Astrocyte of the cerebellum (primary cell): ENCODE data around the gene EPM2A.

Experiments used
- DNase-seq: peaks from one replicate; pipeline ENCODE4 v3.0.0-alpha.2; 2011; ENCODE audit warnings: low read depth
- H3K4me3 ChIP-seq: 2 replicates; pipeline ENCODE4 v1.5.1; 2011; ENCODE audit warnings: mild to moderate bottlenecking, low read depth, low read length, moderate library complexity
- in situ Hi-C: cut with HindIII; loops from 2 replicates; pipeline ENCODE4 v1.10.0; 2017; ENCODE audit warnings: low sequenced_read_pairs
- TF ChIP-seq, protein P1 (sequence below): IDR thresholded peaks from 2 replicates; pipeline ENCODE4 v1.5.1; 2012; ENCODE audit warnings: low read length, low read depth, moderate library complexity, mild to moderate bottlenecking; ENCODE audit errors: missing control alignments

EPM2A gene

DNA sequence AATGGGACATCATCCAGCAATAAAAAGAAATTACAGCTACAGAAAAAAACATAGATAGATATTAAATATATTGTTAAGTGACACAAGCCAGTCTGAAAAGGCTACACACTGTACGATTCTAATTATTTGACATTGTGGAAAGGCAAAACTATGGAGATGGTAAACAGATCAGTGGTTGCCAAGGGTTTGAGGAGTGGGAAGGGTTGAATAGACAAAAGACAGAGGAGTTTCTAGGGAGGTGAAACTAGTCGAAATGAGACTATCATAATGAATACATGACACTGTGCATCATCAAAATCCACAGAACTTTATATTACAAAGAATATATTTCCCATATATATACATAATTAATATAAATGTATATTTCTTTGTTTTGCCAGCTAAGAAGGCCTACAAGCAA lies 9.8 kb downstream of the EPM2A start:
- no peak for DNase-seq
- in situ Hi-C loops, result no loop called here
- TF ChIP-seq, protein P1, sequence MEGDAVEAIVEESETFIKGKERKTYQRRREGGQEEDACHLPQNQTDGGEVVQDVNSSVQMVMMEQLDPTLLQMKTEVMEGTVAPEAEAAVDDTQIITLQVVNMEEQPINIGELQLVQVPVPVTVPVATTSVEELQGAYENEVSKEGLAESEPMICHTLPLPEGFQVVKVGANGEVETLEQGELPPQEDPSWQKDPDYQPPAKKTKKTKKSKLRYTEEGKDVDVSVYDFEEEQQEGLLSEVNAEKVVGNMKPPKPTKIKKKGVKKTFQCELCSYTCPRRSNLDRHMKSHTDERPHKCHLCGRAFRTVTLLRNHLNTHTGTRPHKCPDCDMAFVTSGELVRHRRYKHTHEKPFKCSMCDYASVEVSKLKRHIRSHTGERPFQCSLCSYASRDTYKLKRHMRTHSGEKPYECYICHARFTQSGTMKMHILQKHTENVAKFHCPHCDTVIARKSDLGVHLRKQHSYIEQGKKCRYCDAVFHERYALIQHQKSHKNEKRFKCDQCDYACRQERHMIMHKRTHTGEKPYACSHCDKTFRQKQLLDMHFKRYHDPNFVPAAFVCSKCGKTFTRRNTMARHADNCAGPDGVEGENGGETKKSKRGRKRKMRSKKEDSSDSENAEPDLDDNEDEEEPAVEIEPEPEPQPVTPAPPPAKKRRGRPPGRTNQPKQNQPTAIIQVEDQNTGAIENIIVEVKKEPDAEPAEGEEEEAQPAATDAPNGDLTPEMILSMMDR, result no peak
- no peak overlapping the region for H3K4me3 ChIP-seq

DNA sequence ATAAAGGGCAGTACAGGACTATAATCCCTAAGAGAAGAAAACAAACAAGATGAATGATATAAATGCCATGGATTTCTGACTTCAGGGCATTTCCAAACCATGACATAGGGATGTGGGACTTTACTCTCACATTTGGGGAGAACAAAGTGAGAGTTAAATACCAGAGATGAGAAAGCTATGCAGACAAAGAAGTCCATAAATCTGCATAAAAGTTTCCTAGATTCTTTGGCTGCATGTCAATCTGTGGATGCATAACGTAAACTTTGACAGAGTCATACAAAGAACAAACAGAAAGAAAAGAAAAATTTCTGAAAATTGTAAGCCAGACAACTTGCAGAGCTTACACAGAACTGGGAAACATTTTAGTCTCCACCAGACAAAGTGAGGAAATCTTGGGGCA lies 11.7 kb downstream of the EPM2A start:
- no peak for DNase-seq
- H3K4me3 ChIP-seq, result no peak overlapping the region
- in situ Hi-C loops, result no loop called here
- TF ChIP-seq, protein P1, result no peak

GRCh38 chr6:145722190-145722589 lies 13.1 kb downstream of the EPM2A start:
- TF ChIP-seq, protein P1, result no peak
- in situ Hi-C loops, result no loop called here
- no peak overlapping the region for H3K4me3 ChIP-seq
- DNase-seq, result no peak

DNA sequence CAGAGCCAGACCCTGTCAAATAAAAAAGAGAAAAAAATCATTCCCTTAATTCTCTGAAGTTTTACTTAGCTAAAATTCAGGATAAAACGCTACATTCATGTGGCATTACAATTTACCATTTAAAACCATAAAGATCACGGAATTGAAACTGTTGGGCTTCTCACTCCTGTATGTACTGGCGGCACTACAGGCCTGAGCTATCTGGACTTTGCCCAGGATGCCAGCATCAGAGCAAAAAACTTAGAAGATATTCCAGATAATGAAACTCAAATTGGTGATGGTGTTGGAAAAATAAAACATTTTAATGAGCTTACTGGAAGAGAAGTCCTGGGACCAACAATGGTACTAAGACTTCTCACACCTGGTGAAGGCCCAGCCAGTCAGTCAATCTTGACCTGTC lies 14.2 kb downstream of the EPM2A start:
- TF ChIP-seq, protein P1, result no peak

GRCh38 chr6:145715426-145715825 lies 19.9 kb downstream of the EPM2A start:
- no peak for DNase-seq
- in situ Hi-C loops, result no loop called here
- TF ChIP-seq, protein P1, result no peak
- no peak overlapping the region for H3K4me3 ChIP-seq

More for the DNA sequence above, 14.2 kb downstream of the EPM2A start:
- no peak for DNase-seq
- in situ Hi-C loops, result no loop called here
- no peak overlapping the region for H3K4me3 ChIP-seq

DNA sequence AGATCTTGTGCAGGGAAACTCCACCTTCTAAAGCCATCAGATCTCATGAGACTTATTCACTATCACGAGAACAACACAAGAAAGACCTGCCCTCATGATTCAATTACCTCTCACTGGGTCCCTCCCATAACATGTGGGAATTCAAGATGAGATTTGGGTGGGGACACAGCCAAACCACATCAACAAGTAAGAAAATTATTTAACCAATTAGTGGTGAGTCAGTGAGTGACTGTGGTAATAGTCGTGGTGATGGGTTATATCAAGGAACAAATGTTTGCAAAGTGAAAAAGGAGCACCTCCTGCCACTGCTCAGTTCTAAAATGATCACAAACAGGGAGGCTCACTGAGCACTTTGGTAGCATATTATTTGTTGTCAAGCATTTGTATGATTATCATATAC lies 20.6 kb downstream of the EPM2A start:
- DNase-seq, result no peak
- H3K4me3 ChIP-seq, result no peak overlapping the region
- in situ Hi-C loops, result no loop called here
- TF ChIP-seq, protein P1, result no peak

DNA sequence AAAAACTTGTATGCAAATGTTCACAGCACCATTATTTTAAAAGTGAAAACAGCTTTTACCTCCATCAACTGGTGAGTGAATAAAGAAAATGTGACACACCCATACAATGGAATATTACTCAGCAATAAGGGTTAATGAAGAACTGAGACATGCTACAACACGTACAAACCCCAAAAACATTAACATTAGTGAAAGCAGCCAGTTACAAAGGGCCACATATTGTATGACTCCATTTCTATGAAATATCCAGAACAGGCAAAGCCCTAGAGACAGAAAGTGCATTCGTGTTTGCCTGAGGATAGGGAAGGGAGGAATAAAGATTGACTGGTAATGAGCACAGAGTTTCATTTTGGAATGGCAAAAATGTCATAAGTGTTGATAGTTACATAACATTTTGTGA lies 21.5 kb downstream of the EPM2A start:
- TF ChIP-seq, protein P1, result no peak
- in situ Hi-C loops, result no loop called here
- DNase-seq, result no peak
- no peak overlapping the region for H3K4me3 ChIP-seq
